Spinal cord (tissue), 10 donors: ENCODE results near the gene HOXB8. TPM values are rescaled to one million over a fixed set of nuclear protein-coding genes. Genes with fewer than 3 reads are reported as not detected.

Experiments
- DNase-seq, 6 donors: peaks; one replicate each; pipeline versions ENCODE4 v3.0.0 to v3.0.0-alpha.2; 2013 to 2015; ENCODE audit warnings: low spot score in 6 of 6, low read depth in 4 of 6
- H3K27ac ChIP-seq: one replicate; pipeline ENCODE4 v1.5.1; 2013; ENCODE audit warnings: low read depth, low read length, control low read depth
- H3K27me3 ChIP-seq: one replicate; pipeline ENCODE4 v1.6.1; 2013; ENCODE audit warnings: low read length; ENCODE audit not compliant: control insufficient read depth, insufficient read depth
- H3K36me3 ChIP-seq: one replicate; pipeline ENCODE4 v1.6.1; 2013; ENCODE audit warnings: low read length; ENCODE audit not compliant: control insufficient read depth, insufficient read depth
- H3K4me1 ChIP-seq: one replicate; pipeline ENCODE4 v1.6.1; 2013; ENCODE audit warnings: low read length; ENCODE audit not compliant: control insufficient read depth, insufficient read depth
- H3K4me3 ChIP-seq: one replicate; pipeline ENCODE4 v1.5.1; 2013; ENCODE audit warnings: low read depth, low read length, control low read depth
- H3K9me3 ChIP-seq: one replicate; pipeline ENCODE4 v1.6.1; 2013; ENCODE audit warnings: low read length; ENCODE audit not compliant: control insufficient read depth, insufficient read depth
- WGBS: methylation state at CpG from one replicate; pipeline ENCODE4 v1.1.5; 2013; ENCODE audit warnings: missing lambda C conversion rate; ENCODE audit not compliant: insufficient coverage; 5-methylcytosine and 5-hydroxymethylcytosine counted together
- polyA plus RNA-seq, 2 donors: library from polyadenylated mRNA; unstranded; fragments of 120-200 nt; gene quantifications; one replicate each; pipeline ENCODE4 v1.2.1, GENCODE V29; 2013; ENCODE audit not compliant: insufficient read length in 2 of 2
- total RNA-seq, 2 donors: library from RNA; depleted of rRNA in 1 of 2; stranded (reverse); fragments of 120-200 nt in 1 of 2; fragments of >200 nt in 1 of 2; gene quantifications; one replicate each; pipeline versions ENCODE4 v1.2.3 to v1.2.4, GENCODE V29; 2013 to 2014
- donor health status: healthy.

HOXB8 gene
- total and polyA plus RNA-seq, 4 donors, result 23.7 to 522 (median 305) TPM

- no peak for DNase-seq
- Histone ChIP-seq H3K4me1 (peaks cover 83% of the 10 kb centered on the region), H3K36me3 (peaks cover 29% of the 10 kb centered on the region), H3K9me3 (no peaks in the 10 kb centered on the region), H3K27ac (peak overlapping the region; percentile 99), H3K4me3 (peak overlapping the region; percentile 46), H3K27me3 (no peaks in the 10 kb centered on the region)
- no CpG with 5 or more reads among the region's 3 CpGs for WGBS
Measured at GRCh38 chr17:48569240-48569582, 45.9 kb downstream of the HOXB8 start.

GRCh38 chr17:48568499-48569239, 46.4 kb downstream of the HOXB8 start:
- Histone ChIP-seq H3K9me3 (no peaks in the 10 kb centered on the region), H3K4me1 (peaks cover 83% of the 10 kb centered on the region), H3K27me3 (no peaks in the 10 kb centered on the region), H3K27ac (peak overlapping the region; percentile 99), H3K36me3 (peaks cover 30% of the 10 kb centered on the region), H3K4me3 (peak overlapping the region; percentile 46)
- 2% methylated on average over 10 of the region's 33 CpGs for WGBS
- DNase-seq, result peak in 2 of 6 donors; percentile 44 to 95

GRCh38 chr17:48567646-48568354, 47.3 kb downstream of the HOXB8 start:
- whole genome bisulfite sequencing, result 0% methylated on average over 1 of the region's 2 CpGs
- H3K9me3 ChIP-seq, result no peaks in the 10 kb centered on the region
- H3K27me3 ChIP-seq, result no peaks in the 10 kb centered on the region
- H3K36me3 ChIP-seq, result peaks cover 33% of the 10 kb centered on the region
- peak overlapping the region; percentile 46 for H3K4me3 ChIP-seq
- H3K4me1 ChIP-seq, result peaks cover 83% of the 10 kb centered on the region
- DNase-seq, result no peak
- H3K27ac ChIP-seq, result peak overlapping the region; percentile 99

- no peaks in the 10 kb centered on the region for H3K27me3 ChIP-seq
- peak overlapping the region; percentile 20 for H3K4me3 ChIP-seq
- H3K36me3 ChIP-seq, result peaks cover 28% of the 10 kb centered on the region
- WGBS, result 21% methylated on average over 6 of the region's 6 CpGs
- DNase-seq, result no peak
- no peaks in the 10 kb centered on the region for H3K9me3 ChIP-seq
- H3K4me1 ChIP-seq, result peaks cover 83% of the 10 kb centered on the region
- H3K27ac ChIP-seq, result peak overlapping the region; percentile 99
Measured at GRCh38 chr17:48567209-48567608, 47.9 kb downstream of the HOXB8 start.

- Histone ChIP-seq H3K36me3 (peaks cover 27% of the 10 kb centered on the region), H3K27ac (peak overlapping the region; percentile 99), H3K27me3 (no peaks in the 10 kb centered on the region), H3K9me3 (no peaks in the 10 kb centered on the region), H3K4me3 (peak overlapping the region; percentile 20), H3K4me1 (peaks cover 85% of the 10 kb centered on the region)
- DNase-seq, result no peak
- no CpG with 5 or more reads among the region's 2 CpGs for WGBS
Measured at GRCh38 chr17:48566717-48567116, 48.4 kb downstream of the HOXB8 start.

- H3K27ac ChIP-seq, result peak overlapping the region; percentile 99
- H3K9me3 ChIP-seq, result no peaks in the 10 kb centered on the region
- peak overlapping the region; percentile 20 for H3K4me3 ChIP-seq
- peak in 1 of 6 donors; percentile 86 for DNase-seq
- H3K27me3 ChIP-seq, result no peaks in the 10 kb centered on the region
- peaks cover 25% of the 10 kb centered on the region for H3K36me3 ChIP-seq
- H3K4me1 ChIP-seq, result peaks cover 85% of the 10 kb centered on the region
- WGBS, result 16% methylated on average over 2 of the region's 4 CpGs
Measured at GRCh38 chr17:48565925-48566710, 49.0 kb downstream of the HOXB8 start.

- Histone ChIP-seq H3K36me3 (peaks cover 26% of the 10 kb centered on the region), H3K9me3 (no peaks in the 10 kb centered on the region), H3K4me1 (peaks cover 85% of the 10 kb centered on the region), H3K4me3 (peak overlapping the region; percentile 48), H3K27ac (peak overlapping the region; percentile 99), H3K27me3 (no peaks in the 10 kb centered on the region)
- no CpG with 5 or more reads among the region's 2 CpGs for WGBS
- DNase-seq, result no peak
Measured at GRCh38 chr17:48565022-48565554, 50.0 kb downstream of the HOXB8 start.

- DNase-seq, result peak in 1 of 6 donors; percentile 66
- 4% methylated on average over 69 of the region's 73 CpGs for WGBS
- Histone ChIP-seq H3K4me1 (peaks cover 91% of the 10 kb centered on the region), H3K27me3 (no peaks in the 10 kb centered on the region), H3K36me3 (peaks cover 32% of the 10 kb centered on the region), H3K4me3 (peak overlapping the region; percentile 48), H3K27ac (peak overlapping the region; percentile 99), H3K9me3 (no peaks in the 10 kb centered on the region)
Measured at GRCh38 chr17:48564188-48565021, 50.7 kb downstream of the HOXB8 start.

- no peak for DNase-seq
- no peaks in the 10 kb centered on the region for H3K9me3 ChIP-seq
- 2% methylated on average over 10 of the region's 10 CpGs for WGBS
- H3K4me3 ChIP-seq, result peak overlapping the region; percentile 30
- peaks cover 93% of the 10 kb centered on the region for H3K4me1 ChIP-seq
- H3K36me3 ChIP-seq, result peaks cover 32% of the 10 kb centered on the region
- peak overlapping the region; percentile 99 for H3K27ac ChIP-seq
- no peaks in the 10 kb centered on the region for H3K27me3 ChIP-seq
Measured at GRCh38 chr17:48563867-48564187, 51.3 kb downstream of the HOXB8 start.
